Endothelial cell of umbilical vein (primary cell): ENCODE results near the gene PIK3R4. TPM values are rescaled to one million over a fixed set of nuclear protein-coding genes. Genes with fewer than 3 reads are reported as not detected.

Experiments used
- BruUV-seq: library from RNA; stranded (reverse); fragments of 400-500 nt; replicated peaks from 2 replicates; lab custom pipeline; 2021; lab: Mats Ljungman, UMichigan
- CTCF ChIA-PET: fragments of 300-600, 350-600 bp; sonication (Branson Sonifier 250); formaldehyde crosslinking; loops from one replicate; lab custom pipeline; 2021; ENCODE audit warnings: antibody characterized with exemption, inconsistent platforms; lab: Charles Lee
- POLR2A ChIA-PET: fragments of 300-600, 350-600 bp; sonication (Branson Sonifier 250); formaldehyde crosslinking; loops from one replicate; lab custom pipeline; 2021; ENCODE audit warnings: antibody characterized with exemption, inconsistent platforms; lab: Charles Lee
- DNase-seq: peaks from one replicate; pipeline ENCODE4 v3.0.0-alpha.2; 2011; ENCODE audit warnings: low read depth, low spot score
- FAIRE-seq: peaks from 2 replicates; lab custom pipeline; 2011; peaks lifted over from hg19 to GRCh38; lab: Jason Lieb, UNC
- H2AFZ ChIP-seq: 2 replicates; pipeline ENCODE4 v1.6.0; 2012; ENCODE audit warnings: low read depth, low read length, control low read depth, inconsistent platforms
- H3K27ac ChIP-seq: 2 replicates; pipeline ENCODE4 v1.5.1; 2011; ENCODE audit warnings: low read depth, mild to moderate bottlenecking, control low read depth, low read length, moderate library complexity; ENCODE audit not compliant: insufficient read depth
- H3K27me3 ChIP-seq, 2 experiments: 2 replicates each; pipeline versions ENCODE4 v1.6.0 to v1.6.1; 2011; ENCODE audit warnings: low read length in 2 of 2, mixed read lengths in 1 of 2; ENCODE audit not compliant: control insufficient read depth in 2 of 2, insufficient read depth in 2 of 2
- H3K36me3 ChIP-seq, 2 experiments: 2 replicates in 1 of 2; 3 replicates in 1 of 2; pipeline ENCODE4 v1.5.1; 2011; ENCODE audit warnings: low read length in 2 of 2, mild to moderate bottlenecking in 1 of 2, moderate library complexity in 1 of 2; ENCODE audit not compliant: control insufficient read depth in 2 of 2, insufficient read depth in 2 of 2; ENCODE audit errors: extremely low read depth in 1 of 2
- H3K4me1 ChIP-seq: 3 replicates; pipeline ENCODE4 v1.5.1; 2011; ENCODE audit warnings: mild to moderate bottlenecking, low read length; ENCODE audit not compliant: control insufficient read depth, insufficient read depth; ENCODE audit errors: extremely low read depth
- H3K4me2 ChIP-seq: 2 replicates; pipeline ENCODE4 v1.6.1; 2011; ENCODE audit warnings: low read length, control low read depth, mixed read lengths; ENCODE audit not compliant: insufficient read depth
- H3K4me3 ChIP-seq, 3 experiments: fragments of 200-600 bp in 1 of 3; sonication (generic), shearing (Covaris generic) in 1 of 3; replicated peaks in 1 of 3; 2 replicates each; pipeline ENCODE4 v1.5.1; 2011 to 2016; ENCODE audit warnings: control low read depth in 3 of 3, low read length in 3 of 3, mild to moderate bottlenecking in 2 of 3, inconsistent platforms in 1 of 3, low read depth in 1 of 3, moderate library complexity in 1 of 3; ENCODE audit not compliant: insufficient read depth in 1 of 3
- H3K79me2 ChIP-seq: 2 replicates; pipeline ENCODE4 v1.6.0; 2012; ENCODE audit warnings: low read length, inconsistent platforms; ENCODE audit not compliant: control insufficient read depth, insufficient read depth
- H3K9ac ChIP-seq: replicated peaks from 2 replicates; pipeline ENCODE3; 2011; ENCODE audit warnings: low read length, control low read depth; ENCODE audit not compliant: insufficient read depth; ENCODE audit errors: extremely low read depth
- H3K9me1 ChIP-seq: replicated peaks from 3 replicates; pipeline ENCODE4 v1.6.0; 2011; ENCODE audit warnings: mild to moderate bottlenecking, low read length; ENCODE audit not compliant: control insufficient read depth, insufficient read depth; ENCODE audit errors: extremely low read depth
- H3K9me3 ChIP-seq: replicated peaks from 2 replicates; pipeline ENCODE4 v1.5.1; 2012; ENCODE audit warnings: low read length, inconsistent platforms; ENCODE audit not compliant: control insufficient read depth, insufficient read depth
- H4K20me1 ChIP-seq: replicated peaks from 2 replicates; pipeline ENCODE3; 2011; ENCODE audit warnings: mild to moderate bottlenecking, low read length; ENCODE audit not compliant: control insufficient read depth, insufficient read depth; ENCODE audit errors: extremely low read depth
- CTCF ChIP-seq, 2 donors: IDR thresholded peaks; 1 replicate in 1 of 2; 2 replicates in 1 of 2; pipeline ENCODE4 v1.5.1; 2011; ENCODE audit warnings: low read length in 2 of 2, mild to moderate bottlenecking in 2 of 2, moderate library complexity in 2 of 2, control low read depth in 1 of 2, inconsistent platforms in 1 of 2, low read depth in 1 of 2; ENCODE audit not compliant: insufficient read depth in 1 of 2; ENCODE audit errors: extremely low read depth in 1 of 2
- EZH2 ChIP-seq: IDR thresholded peaks from 2 replicates; pipeline ENCODE4 v1.6.1; 2012; ENCODE audit warnings: borderline replicate concordance, low read depth, mild to moderate bottlenecking, moderate library complexity, low read length, inconsistent platforms; ENCODE audit not compliant: severe bottlenecking
- FOS ChIP-seq: IDR thresholded peaks from 2 replicates; pipeline ENCODE4 v1.6.1; 2011; ENCODE audit warnings: mild to moderate bottlenecking, low read length, moderate library complexity, borderline replicate concordance; ENCODE audit not compliant: insufficient read depth
- GATA2 ChIP-seq: IDR thresholded peaks from 2 replicates; pipeline ENCODE4 v1.7.0; 2011; ENCODE audit warnings: low read depth, mild to moderate bottlenecking, moderate library complexity, mixed read lengths, low read length; ENCODE audit not compliant: insufficient read length, insufficient read depth
- JUN ChIP-seq: IDR thresholded peaks from 2 replicates; pipeline ENCODE4 v1.6.1; 2011; ENCODE audit warnings: borderline replicate concordance, low read depth; ENCODE audit not compliant: insufficient read length, insufficient read depth
- MAX ChIP-seq: IDR thresholded peaks from 2 replicates; pipeline ENCODE4 v1.6.1; 2011; ENCODE audit not compliant: insufficient read depth, insufficient read length
- MYC ChIP-seq: IDR thresholded peaks from one replicate; pipeline ENCODE4 v1.6.1; 2011; ENCODE audit warnings: mild to moderate bottlenecking, low read depth, low read length
- POLR2A ChIP-seq: IDR thresholded peaks from 2 replicates; pipeline ENCODE4 v1.6.1; 2012; ENCODE audit warnings: low read depth, mild to moderate bottlenecking, control low read depth, low read length
- POLR2AphosphoS5 ChIP-seq: IDR thresholded peaks from 2 replicates; pipeline ENCODE4 v1.6.1; 2012; ENCODE audit warnings: low read depth, mild to moderate bottlenecking, control low read depth, low read length, moderate library complexity; ENCODE audit not compliant: insufficient read depth
- dilution Hi-C: fragments of 300-500 bp; cut with MboI; formaldehyde crosslinking; loops from one replicate; pipeline ENCODE4 v1.15.0; 2019; ENCODE audit warnings: low sequenced_read_pairs; ENCODE audit not compliant: extremely low pct_ligation_motif_present
- intact Hi-C: fragments of 100-400 bp; cut with micrococcal nuclease; formaldehyde crosslinking; loops from one replicate; pipeline ENCODE4 v1.10.0; 2022
- polyA plus RNA-seq, 4 experiments: library from polyadenylated mRNA; depleted of rRNA in 3 of 4; stranded (reverse) in 3 of 4; unstranded in 1 of 4; fragments of >200 nt; gene quantifications; 2 replicates each; pipeline versions ENCODE4 v1.2.1 to v1.2.3, GENCODE V29; 2011 to 2012; ENCODE audit warnings: missing spikeins in 1 of 4
- total RNA-seq: library from RNA; stranded (reverse); gene quantifications from 2 replicates; pipeline ENCODE4 v1.2.3, GENCODE V29; 2021

Gene PIK3R4
- total and polyA plus RNA-seq, 2 donors (not counting 3 experiments of a cell fraction or from before 2014, with no cell fraction given): 23.0 to 43.1 TPM

- POLR2A ChIA-PET: no interaction called here
- Histone ChIP-seq H3K79me2 (no peaks in the 10 kb centered on the region), H3K27me3 (no peaks in the 10 kb centered on the region), H2AFZ (no peak overlapping the region), H3K4me2 (no peak overlapping the region), H3K4me1 (no peaks in the 10 kb centered on the region), H3K27ac (no peak overlapping the region), H3K9me1 (no peaks in the 10 kb centered on the region), H4K20me1 (no peaks in the 10 kb centered on the region), H3K36me3 (no peaks in the 10 kb centered on the region), H3K9ac (no peak overlapping the region), H3K4me3 (no peak overlapping the region), H3K9me3 (no peaks in the 10 kb centered on the region)
- TF ChIP-seq EZH2 (no peak), POLR2A (no peak), CTCF (IDR thresholded peaks at IDR 0.05; ENCODE audit: extremely low read depth in 1 of 2, insufficient read depth in 1 of 2, low read depth in 1 of 2, low read length in 2 of 2) (no peak), GATA2 (no peak), FOS (peak; percentile 24), JUN (peak; percentile 16), POLR2AphosphoS5 (no peak)
- DNase-seq: peak; percentile 47
- CTCF ChIA-PET: interaction anchor here (0.6 kb wide), 1 partner anchor 19 kb away, joined by 3 read pairs; no protein-coding TSS in a partner anchor
- intact Hi-C loops (no loop called here), dilution Hi-C loops (no loop called here)
- no TSS peak for BruUV-seq
- peak; percentile 12 for FAIRE-seq
These were observed 88.0 kb downstream of the PIK3R4 start for GRCh38 chr3:130658678-130659077.

- intact Hi-C loops: no loop called here
- Histone ChIP-seq H3K27ac (no peak overlapping the region), H3K4me3 (no peak overlapping the region), H3K27me3 (no peaks in the 10 kb centered on the region), H2AFZ (no peak overlapping the region), H3K36me3 (no peaks in the 10 kb centered on the region), H3K9me3 (no peaks in the 10 kb centered on the region), H4K20me1 (no peaks in the 10 kb centered on the region), H3K4me2 (no peak overlapping the region), H3K9ac (no peak overlapping the region), H3K4me1 (no peaks in the 10 kb centered on the region), H3K9me1 (no peaks in the 10 kb centered on the region), H3K79me2 (no peaks in the 10 kb centered on the region)
- ChIA-PET POLR2A (no interaction called here), CTCF (no interaction called here)
- FAIRE-seq (no peak), DNase-seq (no peak)
- no TSS peak for BruUV-seq
- TF ChIP-seq POLR2A (no peak), CTCF (IDR thresholded peaks at IDR 0.05; ENCODE audit: extremely low read depth in 1 of 2, insufficient read depth in 1 of 2, low read depth in 1 of 2, low read length in 2 of 2) (no peak), FOS (no peak), POLR2AphosphoS5 (no peak), EZH2 (no peak), JUN (no peak), MAX (no peak), MYC (no peak), GATA2 (no peak)
- dilution Hi-C loops: no loop called here
These were observed 90.0 kb downstream of the PIK3R4 start for GRCh38 chr3:130656627-130657026.
